PC-9 (cell line): ENCODE measurements around the gene DYNC1H1. TPM values are rescaled to one million over a fixed set of nuclear protein-coding genes. Genes with fewer than 3 reads are reported as not detected.

Experiments used
- BruUV-seq: library from RNA; stranded (reverse); fragments of 400-500 nt; replicated peaks from 2 replicates; lab custom pipeline; 2021; lab: Mats Ljungman, UMichigan
- CTCF ChIA-PET: fragments of 300-600 bp; sonication (Branson Sonifier 250); formaldehyde crosslinking; loops from one replicate; lab custom pipeline; 2022; ENCODE audit warnings: antibody characterized with exemption; lab: Charles Lee
- POLR2A ChIA-PET: fragments of 300-600 bp; sonication (Branson Sonifier 250); formaldehyde crosslinking; loops from one replicate; lab custom pipeline; 2022; ENCODE audit warnings: antibody characterized with exemption; ENCODE audit not compliant: unreplicated experiment; lab: Charles Lee
- DNase-seq, 2 experiments: peaks; one replicate each; pipeline versions ENCODE4 v3.0.0 to v3.0.0-alpha.2; 2015 to 2022; ENCODE audit warnings: mixed read lengths in 1 of 2
- H2AFZ ChIP-seq: fragments of 200-600 bp; sonication (generic); 2 replicates; pipeline ENCODE4 v1.8.1; 2017; ENCODE audit warnings: antibody characterized with exemption
- H3F3A ChIP-seq: fragments of 200-600 bp; sonication (generic); 2 replicates; pipeline ENCODE4 v1.8.1; 2017; ENCODE audit warnings: antibody characterized with exemption, mild to moderate bottlenecking, low read depth; ENCODE audit not compliant: insufficient read depth
- H3K27ac ChIP-seq: fragments of 200-600 bp; sonication (generic); 2 replicates; pipeline ENCODE4 v1.6.1; 2016; ENCODE audit warnings: mixed run types
- H3K27me3 ChIP-seq: fragments of 200-600 bp; sonication (generic); 2 replicates; pipeline ENCODE4 v1.6.1; 2016; ENCODE audit warnings: low read depth, mixed run types; ENCODE audit not compliant: insufficient read depth
- H3K36me3 ChIP-seq: fragments of 200-600 bp; sonication (generic); 2 replicates; pipeline ENCODE4 v1.6.1; 2016; ENCODE audit warnings: low read depth, mixed run types
- H3K4me1 ChIP-seq: fragments of 200-600 bp; sonication (generic); replicated peaks from 2 replicates; pipeline ENCODE4 v1.6.1; 2016; ENCODE audit warnings: mixed run types; ENCODE audit not compliant: insufficient read depth
- H3K4me2 ChIP-seq: fragments of 200-600 bp; sonication (generic); 2 replicates; pipeline ENCODE4 v1.6.1; 2017; ENCODE audit warnings: mixed run types
- H3K4me3 ChIP-seq: fragments of 200-600 bp; sonication (generic); 2 replicates; pipeline ENCODE4 v1.6.1; 2016; ENCODE audit warnings: mixed run types
- H3K79me2 ChIP-seq: fragments of 200-600 bp; sonication (generic); 2 replicates; pipeline ENCODE4 v1.6.1; 2017; ENCODE audit warnings: low read depth, mixed run types
- H3K9me2 ChIP-seq: fragments of 200-600 bp; sonication (generic); 2 replicates; pipeline ENCODE4 v1.8.1; 2017; ENCODE audit warnings: mild to moderate bottlenecking; ENCODE audit not compliant: insufficient read depth
- H3K9me3 ChIP-seq: fragments of 200-600 bp; sonication (generic); 2 replicates; pipeline ENCODE4 v1.8.1; 2016; ENCODE audit warnings: low read depth; ENCODE audit not compliant: insufficient read depth
- H4K20me1 ChIP-seq: fragments of 200-600 bp; sonication (generic); 2 replicates; pipeline ENCODE4 v1.8.1; 2017; ENCODE audit not compliant: insufficient read depth
- EZH2 ChIP-seq: fragments of 200-600 bp; sonication (generic); IDR thresholded peaks from 2 replicates; pipeline ENCODE4 v1.8.0; 2017; ENCODE audit warnings: antibody characterized with exemption, low read depth
- intact Hi-C: fragments of 100-400 bp; cut with micrococcal nuclease; formaldehyde crosslinking; loops from one replicate; pipeline ENCODE4 v1.10.0; 2022; ENCODE audit not compliant: unreplicated experiment
- total RNA-seq: library from RNA; stranded (reverse); gene quantifications from 2 replicates; pipeline ENCODE4 v1.2.3, GENCODE V29; 2021
- TF ChIP-seq, protein P1 (sequence below): fragments of 200-600 bp; sonication (generic); conservative IDR thresholded peaks from 2 replicates; pipeline ENCODE4 v1.6.1; 2017; ENCODE audit warnings: mixed run types, antibody characterized with exemption, mild to moderate bottlenecking, moderate library complexity

The DYNC1H1 gene
- total RNA-seq, 1 experiment from 2014 or later = 1,268 TPM

DNA sequence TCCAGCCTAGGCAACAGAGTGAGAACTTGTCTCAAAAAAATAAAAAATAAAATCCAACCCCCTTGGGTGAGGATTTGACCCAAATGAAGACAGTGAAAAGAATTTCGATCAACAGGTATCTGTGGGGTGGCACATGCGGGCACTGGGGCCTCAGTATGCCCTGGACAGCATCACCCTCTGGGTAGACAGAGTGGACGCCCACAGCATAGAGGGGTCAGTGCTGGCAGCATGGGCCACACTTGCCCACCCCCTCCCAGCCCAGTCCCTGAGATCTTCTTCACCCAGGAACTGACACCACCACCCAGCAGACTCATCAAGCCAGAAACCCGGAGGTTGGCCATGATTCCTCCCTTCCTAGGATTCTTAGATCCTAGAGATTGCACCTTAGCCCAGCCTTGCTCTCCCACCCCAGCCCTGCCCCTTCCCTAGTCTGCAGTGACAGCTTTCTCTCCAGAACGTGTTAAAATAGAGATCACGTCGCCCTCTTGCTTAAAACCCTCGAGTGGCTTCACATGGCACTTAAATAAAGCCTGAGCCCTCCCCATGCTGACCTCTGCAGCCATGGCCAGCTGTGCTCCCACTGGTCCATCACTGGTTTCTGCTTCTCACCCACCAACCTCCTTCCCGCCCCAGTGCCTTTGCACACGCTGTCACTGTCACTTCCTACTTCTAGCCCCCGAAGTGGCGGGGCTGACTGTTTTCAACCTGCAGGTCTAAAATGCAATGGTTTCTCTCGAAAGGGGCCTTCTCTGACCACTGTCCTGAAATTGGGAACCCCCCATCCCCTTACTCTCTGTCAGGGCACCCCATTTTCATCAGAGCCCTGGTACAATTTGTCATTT is 26.2 kb upstream of the DYNC1H1 start:
- no peak overlapping the region for H3K4me3 ChIP-seq
- intact Hi-C loops = no loop called here
- no peaks in the 10 kb centered on the region for H3K9me3 ChIP-seq
- H3K9me2 ChIP-seq = no peaks in the 10 kb centered on the region
- TF ChIP-seq, protein P1, sequence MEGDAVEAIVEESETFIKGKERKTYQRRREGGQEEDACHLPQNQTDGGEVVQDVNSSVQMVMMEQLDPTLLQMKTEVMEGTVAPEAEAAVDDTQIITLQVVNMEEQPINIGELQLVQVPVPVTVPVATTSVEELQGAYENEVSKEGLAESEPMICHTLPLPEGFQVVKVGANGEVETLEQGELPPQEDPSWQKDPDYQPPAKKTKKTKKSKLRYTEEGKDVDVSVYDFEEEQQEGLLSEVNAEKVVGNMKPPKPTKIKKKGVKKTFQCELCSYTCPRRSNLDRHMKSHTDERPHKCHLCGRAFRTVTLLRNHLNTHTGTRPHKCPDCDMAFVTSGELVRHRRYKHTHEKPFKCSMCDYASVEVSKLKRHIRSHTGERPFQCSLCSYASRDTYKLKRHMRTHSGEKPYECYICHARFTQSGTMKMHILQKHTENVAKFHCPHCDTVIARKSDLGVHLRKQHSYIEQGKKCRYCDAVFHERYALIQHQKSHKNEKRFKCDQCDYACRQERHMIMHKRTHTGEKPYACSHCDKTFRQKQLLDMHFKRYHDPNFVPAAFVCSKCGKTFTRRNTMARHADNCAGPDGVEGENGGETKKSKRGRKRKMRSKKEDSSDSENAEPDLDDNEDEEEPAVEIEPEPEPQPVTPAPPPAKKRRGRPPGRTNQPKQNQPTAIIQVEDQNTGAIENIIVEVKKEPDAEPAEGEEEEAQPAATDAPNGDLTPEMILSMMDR = no peak
- no peak for TF ChIP-seq EZH2
- no peaks in the 10 kb centered on the region for H3K79me2 ChIP-seq
- no peaks in the 10 kb centered on the region for H3K27me3 ChIP-seq
- CTCF ChIA-PET = interaction anchor here (0.6 kb wide), 1 partner anchor 11 kb away, joined by 3 read pairs; no protein-coding TSS in a partner anchor
- DNase-seq = no peak
- POLR2A ChIA-PET = no interaction called here
- H2AFZ ChIP-seq = no peak overlapping the region
- H4K20me1 ChIP-seq = no peaks in the 10 kb centered on the region
- no peaks in the 10 kb centered on the region for H3F3A ChIP-seq
- BruUV-seq = no TSS peak
- H3K36me3 ChIP-seq = no peaks in the 10 kb centered on the region
- H3K4me1 ChIP-seq = no peaks in the 10 kb centered on the region
- no peak overlapping the region for H3K4me2 ChIP-seq
- no peak overlapping the region for H3K27ac ChIP-seq

DNA sequence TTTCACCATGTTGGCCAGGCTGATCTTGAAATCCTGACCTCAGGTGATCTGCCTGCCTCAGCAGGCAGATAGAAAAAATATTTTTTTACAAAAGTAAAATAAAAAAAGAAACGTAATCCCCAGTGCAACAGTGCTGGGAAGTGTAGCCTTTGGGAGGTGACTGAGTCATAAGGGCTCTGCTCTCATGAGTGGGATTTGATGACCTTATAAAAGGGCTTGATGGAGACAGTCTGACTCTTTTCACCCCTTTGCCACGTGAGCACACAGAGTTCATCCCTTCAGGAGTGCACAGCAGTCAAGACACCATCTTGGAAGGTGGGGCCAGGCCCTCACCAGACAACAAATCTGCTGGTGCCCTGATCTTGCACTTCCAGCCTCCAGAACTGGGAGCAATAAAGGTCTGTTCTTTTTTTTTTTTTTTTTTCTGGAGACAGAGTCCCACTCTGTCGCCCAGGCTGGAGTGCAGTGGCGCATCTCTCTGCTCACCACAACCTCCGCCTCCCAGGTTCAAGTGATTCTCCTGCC is 24.7 kb upstream of the DYNC1H1 start:
- Histone ChIP-seq H4K20me1 (no peaks in the 10 kb centered on the region), H3K4me3 (no peak overlapping the region), H3K4me2 (no peak overlapping the region), H3K27me3 (no peaks in the 10 kb centered on the region), H3K9me2 (no peaks in the 10 kb centered on the region), H3K36me3 (no peaks in the 10 kb centered on the region), H3K9me3 (no peaks in the 10 kb centered on the region), H2AFZ (no peak overlapping the region), H3K27ac (no peak overlapping the region), H3F3A (no peaks in the 10 kb centered on the region), H3K4me1 (no peaks in the 10 kb centered on the region), H3K79me2 (no peaks in the 10 kb centered on the region)
- BruUV-seq = no TSS peak
- no peak for DNase-seq
- TF ChIP-seq EZH2 = no peak
- TF ChIP-seq, protein P1 = no peak
- ChIA-PET CTCF (no interaction called here), POLR2A (no interaction called here)
- intact Hi-C loops = no loop called here

GRCh38 chr14:101944451-101944850 is 19.9 kb upstream of the DYNC1H1 start:
- TF ChIP-seq, protein P1 = no peak
- no peak for TF ChIP-seq EZH2
- Histone ChIP-seq H3K4me3 (no peak overlapping the region), H2AFZ (no peak overlapping the region), H3K4me1 (peaks cover 11% of the 10 kb centered on the region), H3K9me2 (no peaks in the 10 kb centered on the region), H3K4me2 (no peak overlapping the region), H3K36me3 (no peaks in the 10 kb centered on the region), H3K27me3 (no peaks in the 10 kb centered on the region), H3K79me2 (peaks cover 11% of the 10 kb centered on the region), H3F3A (peaks cover 24% of the 10 kb centered on the region), H3K9me3 (no peaks in the 10 kb centered on the region), H3K27ac (no peak overlapping the region), H4K20me1 (no peaks in the 10 kb centered on the region)
- no peak for DNase-seq
- ChIA-PET POLR2A (interaction anchor here (0.6 kb wide), 1 partner anchor 238 kb away, joined by 3 read pairs; no protein-coding TSS in a partner anchor), CTCF (no interaction called here)
- BruUV-seq = no TSS peak
- intact Hi-C loops = no loop called here
